Measurements from ENCODE around the gene HNRNPF.

Gene HNRNPF

DNA sequence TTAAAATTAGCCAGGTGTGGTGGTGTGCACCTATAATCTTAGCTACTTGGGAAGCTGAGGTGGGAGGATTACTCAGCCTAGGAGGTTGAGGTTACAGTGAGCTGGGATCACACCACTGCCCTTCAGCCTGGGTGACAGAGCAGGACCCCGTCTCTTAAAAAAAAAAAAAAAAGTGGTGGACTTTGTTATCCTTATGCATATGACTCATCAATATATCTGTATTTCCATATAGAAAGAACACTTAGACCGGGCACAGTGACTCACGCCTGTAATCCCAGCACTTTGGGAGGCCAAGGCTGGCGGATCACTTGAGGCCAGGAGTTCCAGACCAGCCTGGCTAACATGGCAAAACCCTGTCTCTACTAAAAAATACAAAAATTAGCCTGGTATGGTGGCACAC is 13.0 kb upstream of the HNRNPF start:
- in situ Hi-C loops (cut with MboI; ENCODE audit: low sequenced_read_pairs) = loop anchor here (25.0 kb wide), 1 partner anchor 1540 kb away; the partner anchor contains the start of gene RASSF4

- in situ Hi-C loops (cut with MboI; ENCODE audit: low sequenced_read_pairs) = loop anchor here (25.0 kb wide), 1 partner anchor 1541 kb away; the partner anchor contains the start of gene RASSF4
These were observed 12.5 kb upstream of the HNRNPF start for GRCh38 chr10:43421519-43421918.

DNA sequence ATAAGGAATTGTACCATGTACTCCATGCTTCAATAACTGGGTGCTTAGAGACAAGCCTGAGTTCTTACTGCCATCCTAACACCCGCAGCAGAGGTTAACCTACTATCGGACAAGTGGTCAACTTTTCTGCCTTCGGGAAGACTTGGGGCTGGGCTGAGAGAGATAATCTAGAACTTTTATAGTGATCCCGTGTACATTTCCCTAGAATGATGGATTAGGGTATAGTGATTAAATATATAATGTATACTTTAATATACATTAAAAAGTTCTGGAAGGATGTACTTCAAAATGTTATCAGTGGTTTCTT is 12.2 kb upstream of the HNRNPF start:
- in situ Hi-C loops (cut with MboI; ENCODE audit: low sequenced_read_pairs) = loop anchor here (25.0 kb wide), 1 partner anchor 1541 kb away; the partner anchor contains the start of gene RASSF4

DNA sequence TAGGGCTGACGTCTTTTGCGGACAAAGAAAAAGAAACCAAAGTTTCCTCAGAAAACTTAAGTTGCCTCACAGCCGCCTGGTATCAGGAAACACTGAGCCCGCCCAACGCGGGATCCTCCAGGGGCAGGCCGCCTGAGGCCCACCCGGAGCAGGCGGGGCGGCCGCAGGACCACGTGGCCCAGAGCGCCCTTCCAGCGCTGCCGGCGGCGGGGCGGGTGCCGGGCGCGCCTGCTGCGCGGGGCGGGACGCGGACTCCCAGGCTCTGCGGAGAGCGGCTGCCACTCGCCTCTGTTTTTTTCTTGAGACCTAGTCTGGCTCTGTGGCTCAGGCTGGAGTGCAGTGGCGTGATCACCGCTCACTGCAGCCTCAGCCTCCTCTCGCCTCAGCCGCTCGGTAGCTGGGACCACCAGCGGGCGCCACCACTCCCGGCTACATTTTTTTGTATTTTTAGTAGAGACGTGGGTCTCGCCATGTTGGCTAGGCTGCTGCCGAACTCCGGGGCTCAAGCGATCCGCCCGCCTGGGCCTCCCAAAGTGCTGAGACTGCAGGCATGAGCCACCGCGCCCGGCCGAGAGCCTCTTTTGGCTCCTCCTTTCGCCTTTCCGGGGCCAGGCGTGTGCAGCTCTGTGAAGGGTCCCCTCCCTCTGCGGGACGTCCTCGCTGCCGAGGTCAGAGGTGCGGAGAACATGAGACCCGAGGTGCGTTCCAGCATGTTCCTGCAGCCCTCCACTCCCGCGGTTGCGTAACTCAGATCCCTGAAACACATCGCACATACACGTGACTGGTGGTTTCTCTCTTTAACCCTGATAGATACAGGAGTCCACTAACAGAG is 11.6 kb upstream of the HNRNPF start:
- in situ Hi-C loops (cut with MboI; ENCODE audit: low sequenced_read_pairs) = loop anchor here (25.0 kb wide), 1 partner anchor 1542 kb away; the partner anchor contains the start of gene RASSF4

DNA sequence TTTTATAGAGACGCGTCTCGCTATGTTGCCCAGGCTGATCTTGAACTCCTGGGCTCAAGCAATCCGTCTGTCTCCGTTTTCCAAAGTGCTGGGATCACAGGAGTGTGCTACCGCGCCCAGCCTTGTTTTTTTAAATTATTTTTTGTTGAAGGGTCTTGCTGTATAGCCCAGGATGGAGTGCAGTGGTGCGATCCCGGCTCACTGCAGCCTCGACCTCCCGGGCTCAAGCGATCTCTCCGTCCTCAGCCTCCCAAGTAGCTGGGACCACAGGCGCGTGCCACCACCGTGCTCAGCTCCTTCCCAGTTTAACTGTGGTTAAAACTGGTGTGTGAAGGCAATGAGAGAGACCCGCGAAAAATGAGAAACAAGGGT is 11.0 kb upstream of the HNRNPF start:
- in situ Hi-C loops (cut with MboI; ENCODE audit: low sequenced_read_pairs) = loop anchor here (25.0 kb wide), 1 partner anchor 1542 kb away; the partner anchor contains the start of gene RASSF4

GRCh38 chr10:43417950-43418768 is 9.2 kb upstream of the HNRNPF start:
- in situ Hi-C loops (cut with MboI; ENCODE audit: low sequenced_read_pairs) = loop anchor here (25.0 kb wide), 1 partner anchor 1544 kb away; the partner anchor contains the start of gene RASSF4

- in situ Hi-C loops (cut with MboI; ENCODE audit: low sequenced_read_pairs) = loop anchor here (25.0 kb wide), 1 partner anchor 1547 kb away; the partner anchor contains the start of gene RASSF4
These were observed 6.6 kb upstream of the HNRNPF start for GRCh38 chr10:43415544-43415943.

GRCh38 chr10:43411536-43411935 is 2.5 kb upstream of the HNRNPF start:
- in situ Hi-C loops (cut with MboI; ENCODE audit: low sequenced_read_pairs) = loop anchor here (25.0 kb wide), 1 partner anchor 1551 kb away; the partner anchor contains the start of gene RASSF4

- in situ Hi-C loops (cut with MboI; ENCODE audit: low sequenced_read_pairs) = loop anchor here (25.0 kb wide), 1 partner anchor 1552 kb away; the partner anchor contains the start of gene RASSF4
These were observed 1.4 kb upstream of the HNRNPF start for GRCh38 chr10:43410345-43410744.

GRCh38 chr10:43409385-43410109 is 561 bp upstream of the HNRNPF start:
- in situ Hi-C loops (cut with MboI; ENCODE audit: low sequenced_read_pairs) = loop anchor here (25.0 kb wide), 1 partner anchor 1553 kb away; the partner anchor contains the start of gene RASSF4

- in situ Hi-C loops (cut with MboI; ENCODE audit: low sequenced_read_pairs) = loop anchor here (25.0 kb wide), 1 partner anchor 1554 kb away; the partner anchor contains the start of gene RASSF4
These were observed 666 bp downstream of the HNRNPF start for GRCh38 chr10:43408331-43408709.

DNA sequence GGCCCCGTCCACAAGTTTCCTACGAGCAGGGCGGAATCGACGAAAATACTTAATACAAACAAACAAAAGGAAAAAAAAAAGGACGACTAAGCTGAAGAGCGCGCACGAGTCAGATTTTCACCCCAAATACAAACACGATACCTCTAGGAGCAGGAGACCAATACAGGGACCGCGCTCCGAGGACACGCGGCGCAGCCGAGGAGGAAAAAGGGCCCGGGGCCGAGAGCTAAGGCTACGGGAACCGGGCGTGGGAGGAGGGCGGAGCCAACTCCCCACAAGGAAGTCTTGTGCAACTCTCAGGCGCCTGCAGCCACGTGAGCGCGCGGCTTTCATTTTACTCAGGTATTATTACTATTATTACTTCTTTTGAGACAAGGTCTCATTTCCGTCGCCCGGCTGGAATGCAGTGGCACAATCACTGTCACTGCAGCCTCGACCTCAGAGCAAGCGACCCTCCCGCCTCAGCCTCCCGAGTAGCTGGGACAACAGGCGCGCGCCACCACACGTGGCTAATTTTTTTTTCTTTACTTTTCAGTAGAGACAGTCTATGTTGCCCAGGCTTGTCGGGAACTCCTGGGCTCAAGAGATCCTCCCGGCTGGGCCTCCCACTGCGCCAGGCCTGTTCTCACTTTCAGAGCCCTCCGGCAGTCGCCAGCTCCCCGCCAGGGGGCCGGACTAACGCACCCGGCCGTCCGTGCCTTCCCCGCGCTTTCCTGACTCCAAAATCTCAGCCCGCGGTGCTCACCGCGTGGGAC is 1.2 kb downstream of the HNRNPF start:
- in situ Hi-C loops (cut with MboI; ENCODE audit: low sequenced_read_pairs) = loop anchor here (25.0 kb wide), 1 partner anchor 1555 kb away; the partner anchor contains the start of gene RASSF4

DNA sequence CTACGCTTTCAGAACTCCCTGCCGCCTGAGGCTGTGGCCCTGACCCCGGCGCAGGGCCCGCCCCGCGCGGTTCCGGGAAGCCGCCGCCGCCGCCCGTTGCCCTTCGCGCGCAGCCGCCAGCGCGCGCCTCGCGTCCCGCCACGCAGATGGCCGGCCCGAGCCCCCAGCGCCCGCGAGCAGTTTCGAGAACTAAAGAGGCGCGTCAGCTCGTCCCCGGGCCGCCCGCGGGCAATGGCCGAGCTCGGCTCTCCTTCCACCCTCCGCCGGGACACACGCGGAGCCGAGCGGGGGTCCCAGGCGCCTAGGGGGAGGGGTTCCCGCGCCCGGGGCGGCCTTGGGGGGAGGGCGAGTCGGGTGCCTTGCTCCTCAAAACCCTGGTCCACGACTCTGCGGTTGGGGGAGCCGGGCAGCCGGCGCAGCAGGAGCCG is 1.8 kb downstream of the HNRNPF start:
- in situ Hi-C loops (cut with MboI; ENCODE audit: low sequenced_read_pairs) = loop anchor here (25.0 kb wide), 1 partner anchor 1555 kb away; the partner anchor contains the start of gene RASSF4

GRCh38 chr10:43404704-43405084 is 4.3 kb downstream of the HNRNPF start:
- in situ Hi-C loops (cut with MboI; ENCODE audit: low sequenced_read_pairs) = loop anchor here (25.0 kb wide), 1 partner anchor 1558 kb away; the partner anchor contains the start of gene RASSF4

- in situ Hi-C loops (cut with MboI; ENCODE audit: low sequenced_read_pairs) = loop anchor here (25.0 kb wide), 1 partner anchor 1558 kb away; the partner anchor contains the start of gene RASSF4
These were observed 4.9 kb downstream of the HNRNPF start for GRCh38 chr10:43403911-43404703.

DNA sequence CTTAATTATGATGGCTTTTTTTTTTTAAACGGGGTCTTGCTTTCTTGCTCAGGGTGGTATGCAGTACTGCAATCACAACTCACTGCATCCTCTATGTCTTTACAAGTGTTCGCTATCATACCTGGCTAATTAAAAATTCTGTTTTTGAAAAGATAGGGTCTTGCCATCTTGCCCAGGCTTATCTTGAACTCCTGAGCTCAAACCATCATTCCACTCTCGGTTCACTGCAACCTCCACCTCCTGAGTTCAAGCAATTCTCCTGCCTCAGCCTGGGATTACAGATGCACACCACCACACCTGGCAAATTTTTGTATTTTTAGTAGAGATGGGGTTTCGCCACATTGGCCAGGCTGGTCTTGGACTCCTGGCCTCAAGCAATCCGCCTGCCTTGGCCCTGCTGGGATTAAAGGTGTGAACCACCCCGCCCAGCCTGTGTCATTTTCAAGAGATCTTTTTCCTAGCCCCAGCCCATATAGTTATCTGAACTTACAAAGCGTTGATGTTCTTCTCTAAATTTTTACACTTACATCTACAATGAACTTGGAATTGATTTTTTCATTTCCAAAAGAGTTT is 6.0 kb downstream of the HNRNPF start:
- in situ Hi-C loops (cut with MboI; ENCODE audit: low sequenced_read_pairs) = loop anchor here (25.0 kb wide), 1 partner anchor 1559 kb away; the partner anchor contains the start of gene RASSF4

- in situ Hi-C loops (cut with MboI; ENCODE audit: low sequenced_read_pairs) = loop anchor here (25.0 kb wide), 1 partner anchor 1560 kb away; the partner anchor contains the start of gene RASSF4
These were observed 6.8 kb downstream of the HNRNPF start for GRCh38 chr10:43402176-43402575.

DNA sequence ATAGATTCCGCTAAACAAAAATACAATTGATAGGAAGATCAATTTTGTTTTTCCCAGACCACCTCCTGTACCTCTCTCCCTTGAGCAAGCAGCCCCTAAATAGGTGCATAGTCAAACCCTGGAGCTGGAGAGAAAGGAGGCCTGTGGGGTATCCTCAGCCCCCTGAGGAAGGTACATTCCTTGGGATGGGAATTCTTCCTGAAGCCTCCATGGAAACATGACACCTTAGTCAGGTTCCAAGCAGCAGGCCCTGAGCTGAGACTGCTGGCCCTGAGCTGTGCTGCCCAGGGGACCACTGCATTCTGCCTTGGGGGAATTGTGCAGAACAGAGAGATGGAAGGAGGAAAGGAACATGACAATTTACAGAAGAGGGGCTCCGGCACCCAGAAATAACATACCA is 7.4 kb downstream of the HNRNPF start:
- in situ Hi-C loops (cut with MboI; ENCODE audit: low sequenced_read_pairs) = loop anchor here (25.0 kb wide), 1 partner anchor 1561 kb away; the partner anchor contains the start of gene RASSF4

Data from HL-60/S4 treated with retinoic acid at 250 ng/mL for 4 days and 3 days (cell line).